A673 (cell line): Measurements from ENCODE around the gene GMDS. TPM values are rescaled to one million over a fixed set of nuclear protein-coding genes. Genes with fewer than 3 reads are reported as not detected.

Experiments
- BruUV-seq: library from RNA; stranded (reverse); fragments of 400-500 nt; replicated peaks from 2 replicates; lab custom pipeline; 2021; lab: Mats Ljungman, UMichigan
- CTCF ChIA-PET: fragments of 300-600 bp; sonication (Branson Sonifier 250); formaldehyde crosslinking; loops from one replicate; lab custom pipeline; 2022; ENCODE audit warnings: antibody characterized with exemption; lab: Charles Lee
- POLR2A ChIA-PET: fragments of 300-600 bp; sonication (Branson Sonifier 250); formaldehyde crosslinking; loops from one replicate; lab custom pipeline; 2022; ENCODE audit warnings: antibody characterized with exemption; ENCODE audit not compliant: low non-redundant PET; lab: Charles Lee
- DNase-seq: peaks from one replicate; pipeline ENCODE4 v3.0.0-alpha.2; 2015; ENCODE audit warnings: low spot score
- H3K27ac ChIP-seq: fragments of 200-600 bp; sonication (generic); 2 replicates; pipeline ENCODE4 v1.5.1; 2016; ENCODE audit warnings: mixed run types, low read depth, mild to moderate bottlenecking, mixed read lengths, antibody characterized with exemption, low read length; ENCODE audit not compliant: poor library complexity, severe bottlenecking
- H3K27me3 ChIP-seq: fragments of 200-600 bp; sonication (generic); replicated peaks from 2 replicates; pipeline ENCODE4 v1.6.1; 2017; ENCODE audit warnings: mixed run types, low read depth, mild to moderate bottlenecking, mixed read lengths, antibody characterized with exemption, low read length; ENCODE audit not compliant: insufficient read depth, poor library complexity
- H3K36me3 ChIP-seq: fragments of 200-600 bp; sonication (generic); 2 replicates; pipeline ENCODE4 v1.6.1; 2016; ENCODE audit warnings: mixed run types, mild to moderate bottlenecking, mixed read lengths, antibody characterized with exemption, low read length; ENCODE audit not compliant: insufficient read depth, poor library complexity, severe bottlenecking
- H3K4me1 ChIP-seq: fragments of 200-600 bp; sonication (generic); 2 replicates; pipeline ENCODE4 v1.6.1; 2017; ENCODE audit warnings: mixed run types, mild to moderate bottlenecking, mixed read lengths, antibody characterized with exemption, low read length; ENCODE audit not compliant: insufficient read depth, poor library complexity, severe bottlenecking
- H3K4me3 ChIP-seq: fragments of 200-600 bp; sonication (generic); 2 replicates; pipeline ENCODE4 v1.5.1; 2016; ENCODE audit warnings: low read depth, mixed run types, mild to moderate bottlenecking, mixed read lengths, low read length; ENCODE audit not compliant: poor library complexity, severe bottlenecking
- H3K9me3 ChIP-seq: fragments of 200-600 bp; sonication (generic); 2 replicates; pipeline ENCODE4 v1.6.1; 2016; ENCODE audit warnings: mixed run types, low read depth, mild to moderate bottlenecking, mixed read lengths, antibody characterized with exemption, low read length; ENCODE audit not compliant: poor library complexity, severe bottlenecking
- EZH2 ChIP-seq: fragments of 200-600 bp; sonication (generic); IDR thresholded peaks from 2 replicates; pipeline ENCODE4 v1.6.1; 2017; ENCODE audit warnings: borderline replicate concordance, low read depth, mild to moderate bottlenecking, mixed read lengths, antibody characterized with exemption, low read length; ENCODE audit not compliant: poor library complexity, severe bottlenecking
- intact Hi-C: fragments of 100-400 bp; cut with micrococcal nuclease; formaldehyde crosslinking; loops from one replicate; pipeline ENCODE4 v1.10.0; 2022; ENCODE audit not compliant: unreplicated experiment
- total RNA-seq: library from RNA; stranded (reverse); gene quantifications from 2 replicates; pipeline ENCODE4 v1.2.3, GENCODE V29; 2021
- TF ChIP-seq, protein P1 (sequence below): fragments of 300-800, 200-600 bp; sonication (generic); conservative IDR thresholded peaks from 2 replicates; pipeline ENCODE4 v1.5.1; 2017; ENCODE audit warnings: low read depth, mild to moderate bottlenecking, antibody characterized with exemption, low read length, moderate library complexity, mixed read lengths

The GMDS gene
- total RNA-seq, 1 experiment from 2014 or later, result 15.2 TPM

DNA sequence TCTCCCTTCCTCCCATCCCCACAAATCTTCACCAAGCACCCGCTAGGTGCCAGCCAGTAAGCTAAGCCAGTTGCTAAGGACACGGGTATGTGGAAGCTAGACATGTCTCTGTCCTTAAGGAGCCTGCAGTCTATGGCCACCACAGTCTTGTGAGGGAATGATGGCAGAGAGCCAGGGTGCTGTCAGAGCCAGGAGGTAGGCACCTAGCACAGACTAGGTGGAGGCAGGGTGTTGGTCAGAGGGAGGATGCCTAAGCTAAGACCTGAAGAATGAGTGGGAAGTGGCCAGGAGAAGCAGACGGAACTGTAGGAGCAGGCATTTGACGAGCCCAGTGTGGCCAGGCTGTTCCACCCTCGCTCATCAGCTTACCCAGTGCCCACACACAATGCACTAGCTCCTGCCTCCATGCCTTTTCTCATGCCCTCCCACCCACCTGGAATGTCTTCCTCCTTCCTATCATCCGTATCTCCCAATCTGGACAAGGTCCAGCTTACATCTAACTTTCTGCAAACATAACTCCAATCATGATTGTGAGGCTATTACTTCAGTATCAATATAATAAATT, 510.1 kb downstream of the GMDS start:
- POLR2A ChIA-PET, result no interaction called here
- BruUV-seq, result no TSS peak
- no peak for DNase-seq
- TF ChIP-seq, protein P1, sequence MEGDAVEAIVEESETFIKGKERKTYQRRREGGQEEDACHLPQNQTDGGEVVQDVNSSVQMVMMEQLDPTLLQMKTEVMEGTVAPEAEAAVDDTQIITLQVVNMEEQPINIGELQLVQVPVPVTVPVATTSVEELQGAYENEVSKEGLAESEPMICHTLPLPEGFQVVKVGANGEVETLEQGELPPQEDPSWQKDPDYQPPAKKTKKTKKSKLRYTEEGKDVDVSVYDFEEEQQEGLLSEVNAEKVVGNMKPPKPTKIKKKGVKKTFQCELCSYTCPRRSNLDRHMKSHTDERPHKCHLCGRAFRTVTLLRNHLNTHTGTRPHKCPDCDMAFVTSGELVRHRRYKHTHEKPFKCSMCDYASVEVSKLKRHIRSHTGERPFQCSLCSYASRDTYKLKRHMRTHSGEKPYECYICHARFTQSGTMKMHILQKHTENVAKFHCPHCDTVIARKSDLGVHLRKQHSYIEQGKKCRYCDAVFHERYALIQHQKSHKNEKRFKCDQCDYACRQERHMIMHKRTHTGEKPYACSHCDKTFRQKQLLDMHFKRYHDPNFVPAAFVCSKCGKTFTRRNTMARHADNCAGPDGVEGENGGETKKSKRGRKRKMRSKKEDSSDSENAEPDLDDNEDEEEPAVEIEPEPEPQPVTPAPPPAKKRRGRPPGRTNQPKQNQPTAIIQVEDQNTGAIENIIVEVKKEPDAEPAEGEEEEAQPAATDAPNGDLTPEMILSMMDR, result no peak
- intact Hi-C loops, result no loop called here
- no peak overlapping the region for H3K27ac ChIP-seq
- H3K36me3 ChIP-seq, result no peaks in the 10 kb centered on the region
- H3K4me1 ChIP-seq, result no peaks in the 10 kb centered on the region
- no peak overlapping the region for H3K4me3 ChIP-seq
- no peaks in the 10 kb centered on the region for H3K27me3 ChIP-seq
- CTCF ChIA-PET, result no interaction called here
- no peaks in the 10 kb centered on the region for H3K9me3 ChIP-seq

DNA sequence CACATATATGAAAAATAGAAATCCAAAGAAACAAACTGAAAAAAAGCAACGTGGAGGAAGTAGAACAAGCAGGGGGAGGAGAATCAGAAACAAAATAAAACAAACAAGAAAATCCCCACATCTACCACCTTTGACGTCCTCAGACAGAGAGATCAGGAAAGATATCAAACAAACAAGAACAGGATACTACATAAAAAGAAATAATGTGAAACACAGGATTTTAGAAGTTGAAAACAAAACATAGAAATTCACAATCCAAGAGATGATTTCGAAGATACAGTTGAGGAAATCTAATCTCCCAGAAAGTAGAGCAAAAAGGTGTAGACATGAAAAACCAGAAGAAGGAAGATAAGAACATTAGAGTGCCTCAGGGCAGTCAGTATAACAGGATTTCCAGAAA, 514.5 kb downstream of the GMDS start:
- Histone ChIP-seq H3K4me1 (no peaks in the 10 kb centered on the region), H3K27ac (no peak overlapping the region), H3K27me3 (no peaks in the 10 kb centered on the region), H3K9me3 (no peaks in the 10 kb centered on the region), H3K4me3 (no peak overlapping the region), H3K36me3 (no peaks in the 10 kb centered on the region)
- ChIA-PET CTCF (no interaction called here), POLR2A (no interaction called here)
- no TSS peak for BruUV-seq
- DNase-seq, result no peak
- intact Hi-C loops, result no loop called here
- TF ChIP-seq EZH2, result no peak
- TF ChIP-seq, protein P1, result no peak

DNA sequence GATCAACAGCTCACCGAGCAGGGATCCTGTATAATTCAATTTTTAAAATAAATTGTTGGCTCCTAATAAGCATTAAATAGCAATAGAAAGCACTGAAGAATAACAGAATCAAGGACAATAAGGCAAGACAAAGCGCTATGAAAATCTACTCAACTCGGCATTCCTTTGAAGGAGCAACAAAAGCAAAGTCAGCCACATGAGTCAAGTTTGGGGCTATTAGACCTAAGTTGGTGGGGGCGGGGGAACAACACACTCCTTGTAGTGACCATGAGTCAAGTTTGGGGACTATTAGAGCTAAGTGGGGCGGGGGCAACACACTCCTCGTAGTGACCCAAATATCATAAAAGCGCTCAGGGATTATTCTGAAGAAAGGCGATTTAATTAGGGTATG, 515.7 kb downstream of the GMDS start:
- Histone ChIP-seq H3K27me3 (no peaks in the 10 kb centered on the region), H3K36me3 (no peaks in the 10 kb centered on the region), H3K4me1 (no peaks in the 10 kb centered on the region), H3K27ac (no peak overlapping the region), H3K9me3 (no peaks in the 10 kb centered on the region), H3K4me3 (no peak overlapping the region)
- TF ChIP-seq EZH2, result no peak
- TF ChIP-seq, protein P1, result no peak
- intact Hi-C loops, result no loop called here
- BruUV-seq, result no TSS peak
- CTCF ChIA-PET, result no interaction called here
- no peak for DNase-seq
- POLR2A ChIA-PET, result no interaction called here
